GM13976 (cell line): ENCODE measurements around the gene RAD9A.

Experiments
- DNase-seq: peaks from one replicate; pipeline ENCODE4 v3.0.0; 2012; ENCODE audit warnings: low spot score
- CTCF ChIP-seq: IDR thresholded peaks from 2 replicates; pipeline ENCODE4 v1.5.1; 2012; ENCODE audit warnings: borderline replicate concordance, mild to moderate bottlenecking; ENCODE audit not compliant: insufficient read depth; ENCODE audit errors: extremely low read depth, missing control alignments, control extremely low read depth
- in situ Hi-C: fragments of 300-500 bp; cut with MboI; formaldehyde crosslinking; loops from one replicate; pipeline ENCODE4 v1.12.0; 2022; ENCODE audit warnings: low sequenced_read_pairs, mixed read lengths, inconsistent platforms; ENCODE audit not compliant: unreplicated experiment

RAD9A gene

GRCh38 chr11:67371189-67371910 lies 20.4 kb upstream of the RAD9A start:
- peak; percentile 8 for TF ChIP-seq CTCF
- peak; percentile 70 for DNase-seq
- in situ Hi-C loops, result no loop called here

GRCh38 chr11:67371911-67372320 lies 19.9 kb upstream of the RAD9A start:
- in situ Hi-C loops, result no loop called here
- TF ChIP-seq CTCF, result no peak
- no peak for DNase-seq

GRCh38 chr11:67372321-67372992 lies 19.3 kb upstream of the RAD9A start:
- in situ Hi-C loops, result no loop called here
- no peak for TF ChIP-seq CTCF
- DNase-seq, result peak; percentile 64

- no peak for TF ChIP-seq CTCF
- DNase-seq, result peak; percentile 81
These were observed 18.7 kb upstream of the RAD9A start, which contains the start of gene CLCF1 for GRCh38 chr11:67372993-67373647. Gene CLCF1 (minus strand): TSS chr11:67373598. CDS start chr11:67373539, 59 bp downstream.

GRCh38 chr11:67373648-67374570 lies 17.9 kb upstream of the RAD9A start:
- peak; percentile 84 for DNase-seq
- in situ Hi-C loops, result no loop called here
- peak; percentile 47 for TF ChIP-seq CTCF

More at GRCh38 chr11:67372993-67373647, 18.7 kb upstream of the RAD9A start, which contains the start of gene CLCF1:
- in situ Hi-C loops, result no loop called here
